Upper lobe of left lung (tissue), 4 donors: ENCODE data around the gene SH3D21.

Source experiments
- CTCF ChIP-seq, 6 experiments: fragments of 450-650 bp in 4 of 6; fragments of 200-600 bp in 2 of 6; sonication (generic) in 2 of 6; IDR thresholded peaks; one replicate each; pipeline ENCODE4 v1.5.1; 2016 to 2019; ENCODE audit warnings: antibody characterized with exemption in 6 of 6
- POLR2A ChIP-seq, 4 donors: fragments of 450-650 bp; IDR thresholded peaks; one replicate each; pipeline ENCODE4 v1.5.1; 2016 to 2017; ENCODE audit warnings: antibody characterized with exemption in 4 of 4, mild to moderate bottlenecking in 2 of 4

DNA sequence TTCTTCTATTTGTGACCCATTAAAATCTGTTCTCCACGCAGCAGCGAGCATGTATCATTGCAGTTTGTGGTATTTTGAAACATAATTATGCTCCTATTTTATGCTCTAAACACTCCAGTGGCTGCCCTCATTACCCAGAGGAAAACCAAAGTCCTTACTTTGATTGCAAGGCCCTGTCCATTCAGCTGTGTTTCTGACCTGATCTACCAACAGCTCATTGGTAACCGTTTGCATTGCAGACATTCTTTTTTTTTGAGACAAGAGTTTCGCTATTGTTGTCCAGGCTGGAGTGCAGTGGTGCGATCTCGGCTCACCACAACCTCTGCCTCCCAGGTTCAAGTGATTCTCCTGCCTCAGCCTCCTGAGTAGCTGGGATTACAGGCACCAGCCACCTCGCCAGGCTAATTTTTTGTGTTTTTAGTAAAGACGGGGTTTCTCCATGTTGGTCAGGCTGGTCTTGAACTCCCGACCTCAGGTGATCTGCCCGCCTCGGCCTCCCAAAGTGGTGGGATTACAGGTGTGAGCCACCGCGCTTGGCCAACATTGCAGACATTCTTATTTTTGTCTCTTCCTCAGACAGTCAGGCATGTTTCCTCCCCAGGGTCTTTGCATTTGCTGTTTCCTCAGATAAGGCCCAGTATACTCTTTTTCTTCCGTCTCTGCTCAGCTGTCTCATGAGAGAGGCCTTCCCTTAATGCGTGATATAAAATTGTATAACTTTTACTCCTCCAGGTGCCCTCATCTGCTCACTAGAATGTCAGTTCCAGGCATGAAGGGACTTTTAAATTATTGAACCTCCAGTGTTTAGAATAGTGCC is 49.4 kb upstream of the SH3D21 start:
- no peak for TF ChIP-seq POLR2A (IDR thresholded peaks at IDR 0.05)
- TF ChIP-seq CTCF (IDR thresholded peaks at IDR 0.05), result no peak
